ENCODE data around the gene GSTP1. TPM values are rescaled to one million over a fixed set of nuclear protein-coding genes. Genes with fewer than 3 reads are reported as not detected.
"Not testable (repeated sequence)": the region's sequence is repeated elsewhere in the genome, so short reads cannot be mapped to it uniquely, and the experiment has no call there.

The GSTP1 gene
- total and polyA plus RNA-seq, 8 donors = 393 to 2,840 (median 647) TPM

DNA sequence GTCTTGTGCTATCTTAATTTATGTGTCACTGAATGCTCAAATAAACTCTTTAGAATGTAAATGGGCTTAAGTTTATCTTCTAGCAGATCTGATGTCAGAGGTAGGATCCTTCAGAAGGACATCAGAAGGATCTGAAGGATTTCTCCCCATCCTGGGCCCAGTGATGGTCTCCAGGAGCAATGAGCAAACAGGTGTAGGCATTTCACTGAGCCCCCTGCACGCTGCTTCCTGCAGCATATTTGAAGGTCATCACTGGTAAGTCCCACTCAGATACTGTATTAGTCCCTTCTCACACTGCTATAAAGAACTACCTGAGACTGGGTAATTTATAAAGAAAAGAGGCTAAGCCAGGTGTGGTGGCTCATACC lies 4.5 kb downstream of the GSTP1 start:
- Histone ChIP-seq H3K4me1 (peaks cover 12 to 30% (median 24%) of the 10 kb centered on the region in 4 donors), H3K27ac (no peak overlapping the region), H3K4me3 (no peak overlapping the region), H3K36me3 (peaks cover 14 to 51% (median 44%) of the 10 kb centered on the region in 4 donors), H3K9me3 (no peaks in the 10 kb centered on the region), H3K27me3 (no peaks in the 10 kb centered on the region)
- TF ChIP-seq, protein P1, sequence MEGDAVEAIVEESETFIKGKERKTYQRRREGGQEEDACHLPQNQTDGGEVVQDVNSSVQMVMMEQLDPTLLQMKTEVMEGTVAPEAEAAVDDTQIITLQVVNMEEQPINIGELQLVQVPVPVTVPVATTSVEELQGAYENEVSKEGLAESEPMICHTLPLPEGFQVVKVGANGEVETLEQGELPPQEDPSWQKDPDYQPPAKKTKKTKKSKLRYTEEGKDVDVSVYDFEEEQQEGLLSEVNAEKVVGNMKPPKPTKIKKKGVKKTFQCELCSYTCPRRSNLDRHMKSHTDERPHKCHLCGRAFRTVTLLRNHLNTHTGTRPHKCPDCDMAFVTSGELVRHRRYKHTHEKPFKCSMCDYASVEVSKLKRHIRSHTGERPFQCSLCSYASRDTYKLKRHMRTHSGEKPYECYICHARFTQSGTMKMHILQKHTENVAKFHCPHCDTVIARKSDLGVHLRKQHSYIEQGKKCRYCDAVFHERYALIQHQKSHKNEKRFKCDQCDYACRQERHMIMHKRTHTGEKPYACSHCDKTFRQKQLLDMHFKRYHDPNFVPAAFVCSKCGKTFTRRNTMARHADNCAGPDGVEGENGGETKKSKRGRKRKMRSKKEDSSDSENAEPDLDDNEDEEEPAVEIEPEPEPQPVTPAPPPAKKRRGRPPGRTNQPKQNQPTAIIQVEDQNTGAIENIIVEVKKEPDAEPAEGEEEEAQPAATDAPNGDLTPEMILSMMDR (IDR thresholded peaks at IDR 0.05) = no peak
- TF ChIP-seq POLR2AphosphoS5 (IDR thresholded peaks at IDR 0.05) (no peak), EP300 (IDR thresholded peaks at IDR 0.05) (no peak)
- WGBS, 5 donors = 82 to 96% (median 90%) methylated on average over 1 of the region's 1 CpG
- intact Hi-C loops (cut with DNase I; ENCODE audit: low total_unique reads) = no loop called here
- no peak for DNase-seq

DNA sequence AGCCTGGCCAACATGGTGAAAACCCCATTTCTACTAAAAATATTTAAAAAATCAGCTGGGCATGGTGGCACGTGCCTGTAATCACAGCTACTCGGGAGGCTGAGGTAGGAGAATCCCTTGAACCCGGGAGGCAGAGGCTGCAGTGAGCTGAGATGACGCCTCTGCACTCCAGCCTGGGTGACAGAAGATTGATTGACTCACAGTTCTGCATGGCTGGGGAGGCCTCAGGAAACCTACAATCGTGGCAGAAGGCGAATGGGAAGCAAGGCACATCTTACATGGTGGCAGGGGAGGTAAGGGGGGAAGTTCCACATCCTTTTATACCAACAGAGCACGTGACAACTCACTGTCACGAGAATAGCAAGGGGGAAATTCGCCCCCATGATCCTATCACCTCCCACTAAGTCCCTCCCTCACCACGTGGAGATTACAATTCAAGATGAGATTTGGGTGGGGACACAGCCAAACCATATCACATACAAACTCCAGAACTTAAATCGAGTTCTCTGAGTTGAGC lies 5.3 kb downstream of the GSTP1 start:
- Histone ChIP-seq H3K36me3 (peaks cover 14 to 51% (median 44%) of the 10 kb centered on the region in 4 donors), H3K4me1 (peaks cover 12 to 28% (median 22%) of the 10 kb centered on the region in 4 donors)
- WGBS, 5 donors = 71 to 78% (median 73%) methylated on average over 11 of the region's 11 CpGs
- H3K27me3 ChIP-seq; DNase-seq; intact Hi-C loops (cut with DNase I; ENCODE audit: low total_unique reads); H3K9me3 ChIP-seq; H3K27ac ChIP-seq; H3K4me3 ChIP-seq: not testable (repeated sequence)

DNA sequence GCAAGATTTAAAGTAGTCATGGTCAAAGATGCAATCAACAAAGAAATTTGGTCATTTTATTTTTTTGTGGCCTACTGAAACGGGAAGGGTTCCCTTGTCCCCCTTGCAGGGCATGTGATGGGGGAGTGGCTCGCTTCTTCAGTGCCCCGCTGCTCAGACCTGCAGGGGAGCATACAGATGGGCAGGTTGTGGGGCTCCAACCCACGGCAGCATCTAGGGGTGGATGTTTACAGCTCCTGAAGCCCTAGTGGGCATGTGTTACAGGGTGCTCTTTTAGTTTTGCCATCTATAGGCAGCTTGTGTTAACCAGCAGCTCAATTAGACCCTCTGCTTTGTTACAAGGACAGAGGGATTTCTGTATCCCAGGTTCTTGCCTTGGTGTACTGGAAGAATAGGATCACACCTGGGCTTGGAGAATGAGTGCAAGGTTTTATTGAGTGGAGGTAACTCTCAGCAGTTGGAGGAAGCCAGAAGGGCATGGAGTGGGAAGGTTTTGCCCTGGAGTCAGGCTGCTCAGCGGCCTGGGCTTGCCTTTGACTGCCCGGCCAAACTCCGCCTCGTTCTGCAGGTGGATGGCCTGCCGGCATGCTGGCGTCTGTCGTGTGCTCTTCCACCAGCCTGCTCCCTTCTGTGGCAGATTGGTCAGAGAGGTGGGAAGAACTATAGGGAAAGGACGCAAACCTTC lies 9.4 kb downstream of the GSTP1 start:
- TF ChIP-seq, protein P1 (IDR thresholded peaks at IDR 0.05) = no peak
- TF ChIP-seq EP300 (IDR thresholded peaks at IDR 0.05) = no peak
- no peak for TF ChIP-seq POLR2A (IDR thresholded peaks at IDR 0.05)
- TF ChIP-seq POLR2AphosphoS5 (IDR thresholded peaks at IDR 0.05) = no peak
- Histone ChIP-seq H3K27ac (no peak overlapping the region), H3K36me3 (peaks cover 0 to 20% (median 11%) of the 10 kb centered on the region in 4 donors), H3K4me3 (no peak overlapping the region), H3K9me3 (no peaks in the 10 kb centered on the region), H3K4me1 (no peaks in the 10 kb centered on the region), H3K27me3 (no peaks in the 10 kb centered on the region)
- intact Hi-C loops (cut with DNase I; ENCODE audit: low total_unique reads) = no loop called here
- WGBS, 5 donors = 52 to 69% (median 61%) methylated on average over 12 of the region's 12 CpGs
- DNase-seq = no peak

DNA sequence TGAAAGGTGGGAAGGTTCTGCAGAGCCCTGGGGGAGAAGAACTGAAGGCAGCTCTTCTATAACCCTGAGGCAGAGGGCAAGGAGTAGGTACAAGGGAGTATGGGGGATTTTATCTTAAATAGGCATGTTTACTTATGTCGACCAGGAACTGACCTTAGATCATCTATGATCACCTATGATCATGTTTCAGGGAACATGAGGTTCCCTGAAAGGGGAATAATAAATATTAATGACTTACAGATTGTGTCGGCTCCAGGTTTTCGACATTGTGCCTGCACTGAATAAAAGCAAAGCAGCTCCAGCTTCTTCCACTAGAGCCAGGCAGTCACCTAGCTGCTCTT lies 9.9 kb downstream of the GSTP1 start:
- Histone ChIP-seq H3K9me3 (no peaks in the 10 kb centered on the region), H3K4me3 (no peak overlapping the region), H3K36me3 (peaks cover 0 to 15% (median 6%) of the 10 kb centered on the region in 4 donors), H3K4me1 (no peaks in the 10 kb centered on the region), H3K27ac (no peak overlapping the region), H3K27me3 (no peaks in the 10 kb centered on the region)
- no peak for TF ChIP-seq POLR2A (IDR thresholded peaks at IDR 0.05)
- TF ChIP-seq EP300 (IDR thresholded peaks at IDR 0.05) = no peak
- no peak for TF ChIP-seq POLR2AphosphoS5 (IDR thresholded peaks at IDR 0.05)
- TF ChIP-seq, protein P1 (IDR thresholded peaks at IDR 0.05) = no peak
- 59 to 72% (median 64%) methylated on average over 3 of the region's 3 CpGs for WGBS, 5 donors
- intact Hi-C loops (cut with DNase I; ENCODE audit: low total_unique reads) = no loop called here
- no peak for DNase-seq

DNA sequence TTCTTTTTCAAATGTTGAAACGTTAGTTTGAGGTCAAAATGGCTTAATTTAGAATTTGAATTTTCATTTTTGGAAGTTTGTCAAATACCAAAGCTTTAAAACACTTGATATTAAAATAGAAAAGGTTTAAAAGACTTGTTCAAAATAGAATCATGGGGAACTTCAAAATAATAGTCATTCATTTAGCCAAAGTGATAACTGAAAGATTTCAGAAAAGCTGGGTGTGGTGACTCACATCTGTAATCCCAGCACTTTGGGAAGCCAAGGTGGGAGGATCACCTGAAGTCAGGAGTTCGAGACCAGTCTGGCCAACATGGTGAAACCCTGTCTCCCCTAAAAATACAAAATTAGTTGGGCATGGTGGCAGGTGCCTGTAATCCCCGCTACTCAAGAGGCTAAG lies 10.9 kb downstream of the GSTP1 start:
- 69 to 78% (median 74%) methylated on average over 3 of the region's 3 CpGs for WGBS, 5 donors
- no peak overlapping the region for H3K27ac ChIP-seq
- TF ChIP-seq, protein P1 (IDR thresholded peaks at IDR 0.05) = no peak
- TF ChIP-seq EP300 (IDR thresholded peaks at IDR 0.05) = no peak
- no peak for TF ChIP-seq POLR2A (IDR thresholded peaks at IDR 0.05)
- TF ChIP-seq POLR2AphosphoS5 (IDR thresholded peaks at IDR 0.05) = no peak
- DNase-seq = no peak
- H3K4me1 ChIP-seq = no peaks in the 10 kb centered on the region
- no peak overlapping the region for H3K4me3 ChIP-seq
- H3K27me3 ChIP-seq = no peaks in the 10 kb centered on the region
- intact Hi-C loops (cut with DNase I; ENCODE audit: low total_unique reads) = no loop called here
- H3K36me3 ChIP-seq = peaks cover 0 to 5% (median 0%) of the 10 kb centered on the region in 4 donors
- no peaks in the 10 kb centered on the region for H3K9me3 ChIP-seq
